ELR (cell line): Measurements from ENCODE around the gene ZFR.
"Not testable (repeated sequence)": the region's sequence is repeated elsewhere in the genome, so short reads cannot be mapped to it uniquely, and the experiment has no call there.

Source experiments
- DNase-seq: peaks from one replicate; pipeline ENCODE4 v3.0.0-alpha.2; 2015; ENCODE audit warnings: low read depth

The ZFR gene

GRCh38 chr5:32357658-32358057, 86.9 kb downstream of the ZFR start:
- no peak for DNase-seq

GRCh38 chr5:32355686-32356085, 88.9 kb downstream of the ZFR start:
- DNase-seq, result no peak

DNA sequence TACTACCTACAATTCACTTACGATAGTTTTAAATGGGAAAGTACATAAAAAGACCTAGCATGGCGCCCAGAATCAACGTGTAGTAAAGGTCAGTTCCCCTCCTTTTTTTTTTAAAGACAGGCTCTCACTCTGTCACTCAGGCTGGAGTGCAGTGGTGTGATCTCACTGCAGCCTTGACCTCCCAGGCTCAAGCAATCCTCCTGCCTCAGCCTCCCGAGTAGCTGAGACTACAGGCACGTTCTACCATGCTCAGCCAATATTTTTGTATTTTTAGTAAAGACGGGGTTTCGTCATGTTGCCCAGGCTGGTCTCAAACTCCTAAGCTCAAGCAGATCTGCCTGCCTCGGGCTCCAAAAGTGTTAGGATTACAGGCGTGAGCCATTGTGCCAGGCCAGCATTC, 91.1 kb downstream of the ZFR start:
- DNase-seq, result no peak

GRCh38 chr5:32352685-32353084, 91.9 kb downstream of the ZFR start:
- DNase-seq, result no peak

- no peak for DNase-seq
Observed at GRCh38 chr5:32346869-32347268, 97.7 kb downstream of the ZFR start.

DNA sequence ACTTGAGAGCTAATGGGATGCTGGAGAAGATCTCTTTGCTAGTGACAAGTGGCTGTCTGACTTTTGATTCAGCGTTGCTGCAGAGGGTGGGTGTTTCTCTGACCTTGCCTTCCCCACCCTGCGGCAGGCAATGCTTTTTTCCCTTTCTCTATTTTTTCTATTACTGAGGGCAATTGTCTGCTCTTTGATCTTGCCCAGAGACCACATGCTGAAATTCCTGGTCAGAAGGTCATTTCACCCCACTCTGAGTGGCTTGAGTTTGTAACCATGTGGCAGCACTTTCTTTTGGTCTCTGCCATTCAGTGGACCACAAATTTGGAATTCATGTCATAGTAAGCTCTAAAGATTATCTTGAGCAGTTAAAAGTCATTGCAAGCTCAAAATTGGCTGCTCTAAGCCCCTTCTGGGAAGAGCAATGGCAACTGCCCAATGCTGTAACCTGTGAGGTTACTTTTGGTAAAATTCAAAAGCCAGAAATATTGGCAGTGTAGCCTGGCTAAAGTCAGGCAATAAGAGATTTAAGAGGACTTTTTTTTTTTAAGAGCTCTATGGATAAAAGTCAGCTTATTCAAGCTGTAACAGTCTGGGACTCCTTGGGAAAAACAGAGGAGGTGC, 101.4 kb downstream of the ZFR start:
- no peak for DNase-seq

- no peak for DNase-seq
Observed at GRCh38 chr5:32342656-32343055, 101.9 kb downstream of the ZFR start.

DNA sequence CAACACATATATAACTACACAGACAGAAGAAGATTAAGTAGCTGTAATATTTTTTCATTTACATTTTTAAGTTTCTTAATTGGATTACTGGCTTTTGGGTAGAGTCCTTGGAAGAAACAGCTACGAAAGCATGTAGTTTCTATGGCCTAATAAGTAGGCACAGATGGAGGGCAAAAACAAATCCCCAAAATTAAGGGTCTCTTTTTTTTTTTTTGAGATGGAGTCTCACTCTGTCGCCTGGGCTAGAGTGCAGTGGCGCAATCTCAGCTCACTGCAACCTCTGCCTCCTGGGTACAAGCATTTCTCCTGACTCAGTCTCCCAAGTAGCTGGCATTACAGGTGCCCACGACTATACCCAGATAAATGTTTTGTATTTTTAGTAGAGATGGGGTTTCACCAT, 104.7 kb downstream of the ZFR start:
- no peak for DNase-seq

- peak; percentile 66 for DNase-seq
Observed at GRCh38 chr5:32339198-32339597, 105.3 kb downstream of the ZFR start.

- peak; percentile 66 for DNase-seq
Observed at GRCh38 chr5:32332966-32333365, 111.6 kb downstream of the ZFR start.

- DNase-seq, result no peak
Observed at GRCh38 chr5:32332361-32332760, 112.2 kb downstream of the ZFR start.

GRCh38 chr5:32331935-32332274, 112.6 kb downstream of the ZFR start:
- no peak for DNase-seq

DNA sequence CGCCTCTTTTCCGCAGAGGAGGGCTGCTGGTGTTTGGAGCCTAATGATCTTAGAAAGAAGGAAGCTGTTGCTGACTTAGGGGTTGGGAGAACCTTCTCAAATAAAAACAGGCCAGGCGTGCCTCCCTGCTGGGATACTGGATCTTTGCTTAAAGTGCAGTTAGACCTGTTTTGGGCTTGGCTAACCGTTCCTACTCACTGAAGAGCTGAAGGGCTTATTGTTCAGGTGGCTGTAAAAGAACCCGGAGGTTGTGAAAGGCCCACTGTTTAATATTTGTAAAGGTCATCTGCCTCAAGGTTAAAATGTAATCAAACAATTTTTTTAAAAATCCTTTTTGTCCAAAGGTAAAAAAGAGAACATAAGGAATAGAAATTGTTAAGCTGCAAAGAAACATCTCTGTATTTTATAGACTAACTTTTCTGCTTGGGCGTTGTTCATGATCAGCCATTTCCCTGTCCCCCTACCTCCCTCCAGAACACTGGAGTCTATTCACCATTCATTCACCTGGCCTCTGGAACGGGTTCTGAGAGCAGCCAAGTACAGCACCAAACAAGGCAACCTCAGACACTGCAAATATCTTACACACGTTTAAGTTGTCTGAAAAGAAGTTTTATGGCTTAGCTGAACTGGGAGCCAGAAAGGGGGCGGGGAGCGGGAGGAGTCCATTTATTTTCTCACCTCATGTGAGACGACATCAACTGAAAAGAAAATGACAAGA, 113.2 kb downstream of the ZFR start:
- no peak for DNase-seq

DNA sequence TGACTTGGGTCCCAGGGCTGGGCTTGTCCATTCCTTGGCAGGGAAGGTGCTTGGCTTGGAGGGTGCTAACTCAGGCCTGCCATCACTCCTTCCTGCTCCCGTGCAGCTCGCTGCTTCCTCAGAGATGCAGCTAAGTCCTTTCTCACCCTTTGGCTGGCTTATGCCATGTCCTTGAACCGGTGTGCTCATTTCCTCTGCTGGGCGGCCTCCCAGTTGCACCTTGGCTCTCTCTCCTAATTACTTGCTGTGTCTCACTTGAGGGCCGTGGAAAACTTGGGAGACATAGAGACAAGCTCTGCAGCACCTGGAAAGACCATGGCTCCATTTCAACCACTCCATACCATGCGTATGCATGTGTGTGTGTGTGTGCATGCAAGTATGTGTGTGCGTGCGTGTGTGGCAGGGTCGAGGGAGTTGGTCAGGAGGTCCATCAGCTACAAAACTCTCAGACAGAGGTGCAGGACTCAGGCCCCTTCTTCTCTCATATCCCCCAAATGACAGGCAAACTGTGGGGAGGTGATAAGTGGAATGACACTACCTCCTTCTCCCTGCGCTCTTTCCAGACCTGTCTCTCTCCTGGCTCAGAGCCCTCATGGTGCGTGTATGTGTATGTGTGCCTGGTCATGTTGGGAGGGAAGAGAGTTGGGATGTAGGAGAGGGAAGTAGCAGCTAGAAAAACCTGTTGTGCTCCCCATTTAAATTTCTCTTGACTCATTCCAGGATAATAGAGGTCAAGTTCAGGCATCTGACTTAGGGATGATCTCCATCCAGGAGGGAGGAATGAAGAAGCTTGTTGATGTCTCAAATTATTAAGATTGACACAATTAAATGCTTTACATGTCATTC, 114.2 kb downstream of the ZFR start:
- DNase-seq, result no peak

DNA sequence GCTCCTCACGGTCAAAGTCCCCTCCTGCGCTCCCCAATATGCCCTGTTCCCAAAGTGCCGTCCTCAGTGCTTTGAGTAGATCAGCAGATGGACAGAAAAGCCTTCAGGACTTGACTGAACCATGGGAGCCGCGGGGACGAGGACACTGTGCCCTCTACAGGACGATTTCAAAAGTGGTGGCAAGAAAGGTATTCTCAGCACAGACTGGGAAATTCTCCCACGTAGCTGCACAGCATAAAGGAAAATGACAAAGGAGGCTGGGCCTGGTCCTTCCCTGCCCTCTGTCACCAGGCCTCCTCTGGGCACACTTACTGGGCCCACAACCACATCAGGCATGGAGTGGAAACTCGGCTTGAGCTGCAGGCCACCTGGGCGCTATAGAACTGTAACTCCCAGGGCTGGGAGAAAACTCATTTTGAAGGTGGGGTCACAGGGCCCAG, 115.1 kb downstream of the ZFR start:
- DNase-seq, result peak; percentile 76

DNA sequence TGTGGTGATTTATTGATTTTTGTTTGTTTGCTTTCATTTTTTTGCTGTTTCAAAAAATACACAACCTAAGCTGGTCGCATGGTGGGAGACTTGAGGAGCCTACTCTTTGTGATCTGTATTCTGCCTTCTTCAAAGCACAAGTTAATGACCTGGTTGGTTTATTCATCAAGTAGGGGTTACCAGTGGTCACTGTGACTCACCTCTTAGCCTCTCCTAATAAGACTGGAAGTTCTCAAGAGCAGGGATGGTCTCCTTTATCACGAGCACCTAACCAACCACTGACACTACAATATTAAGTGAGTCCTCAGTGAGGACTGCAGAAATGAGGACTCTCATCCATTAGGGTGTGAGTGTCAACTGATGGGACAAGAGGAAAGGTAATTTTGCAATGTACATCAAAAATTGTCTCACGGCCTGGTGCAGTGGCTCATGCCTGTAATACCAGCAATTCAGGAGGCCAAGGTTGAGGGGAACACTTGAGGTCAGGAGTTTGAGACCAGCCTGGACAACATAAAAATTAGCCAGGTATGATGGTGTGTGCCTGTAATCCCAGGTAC, 118.2 kb downstream of the ZFR start:
- DNase-seq, result peak; percentile 76

GRCh38 chr5:32325616-32326015, 118.9 kb downstream of the ZFR start:
- DNase-seq, result no peak

DNA sequence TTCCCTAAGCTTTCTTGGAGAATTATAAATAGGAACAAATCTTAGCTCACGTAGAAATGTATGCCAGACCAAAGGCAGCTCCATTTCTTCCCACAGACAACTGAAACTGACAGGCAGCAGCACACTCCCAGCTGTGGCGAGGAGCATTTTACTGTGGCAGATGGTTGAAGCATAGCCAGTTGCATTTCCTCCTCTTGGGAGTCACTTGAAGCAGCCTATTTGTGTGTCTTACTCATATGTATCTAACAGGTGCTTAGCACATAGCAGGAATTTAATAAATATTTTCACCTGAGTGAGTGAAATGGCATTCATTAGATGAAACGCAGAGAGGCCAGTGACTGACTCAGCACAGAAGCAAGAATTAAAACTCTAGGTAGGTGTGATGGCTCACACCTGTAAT, 119.5 kb downstream of the ZFR start:
- DNase-seq, result no peak

DNA sequence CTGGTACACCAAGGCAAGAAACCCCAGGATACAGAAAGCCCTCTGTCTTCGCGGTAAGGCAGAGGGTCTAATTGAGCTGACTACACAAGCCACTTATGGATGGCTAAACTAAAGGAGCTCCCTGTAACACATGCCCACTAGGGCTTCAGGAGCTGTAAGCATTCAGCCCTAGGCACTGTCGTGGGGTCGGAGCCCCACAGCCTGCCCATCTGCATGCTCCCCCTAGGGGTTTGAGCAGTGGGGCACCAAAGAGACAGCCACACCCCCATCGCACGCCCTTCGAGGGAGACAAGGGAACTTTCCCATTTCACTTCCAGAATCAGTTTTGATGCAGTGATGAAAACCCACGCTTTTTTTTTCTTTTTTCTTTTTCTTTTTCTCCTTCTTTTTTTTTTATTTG, 120.8 kb downstream of the ZFR start:
- no peak for DNase-seq

DNA sequence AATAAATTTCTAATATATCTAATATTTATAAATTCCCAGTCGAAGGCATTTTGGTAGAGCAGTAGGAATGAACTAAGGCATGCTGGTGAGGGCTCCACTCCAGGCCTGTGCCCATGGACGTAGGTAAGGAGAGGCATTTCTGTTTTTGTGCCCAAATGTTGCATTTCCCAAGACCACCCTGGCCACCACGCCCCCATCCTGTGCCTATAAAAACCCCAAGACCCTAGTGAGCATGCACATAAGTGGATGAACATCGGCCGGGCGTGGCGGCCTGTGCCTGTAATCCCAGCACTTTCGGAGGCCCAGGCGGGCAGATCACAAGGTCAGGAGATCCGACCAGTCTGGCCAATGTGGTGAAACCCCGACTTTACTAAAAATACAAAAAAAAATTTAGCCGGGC, 121.7 kb downstream of the ZFR start:
- no peak for DNase-seq

DNA sequence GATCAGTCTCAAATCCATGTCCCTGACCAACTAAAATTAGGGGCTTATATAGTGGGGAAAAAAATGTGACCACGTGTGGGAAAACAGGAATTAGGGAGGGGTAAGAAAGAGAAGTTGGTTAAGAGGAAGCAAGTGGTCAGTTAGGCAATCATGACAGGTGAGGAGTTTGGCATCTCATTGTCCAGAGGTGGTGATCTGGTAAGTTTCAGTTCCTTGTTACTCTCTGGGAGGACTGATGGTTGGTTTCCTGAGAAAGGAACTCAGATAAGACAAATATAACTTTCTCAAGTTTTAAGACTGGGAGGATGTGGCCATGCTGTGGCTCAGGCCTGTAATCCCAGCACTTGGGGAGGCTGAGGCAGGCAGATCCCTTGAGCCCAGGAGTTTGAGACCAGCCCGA, 122.8 kb downstream of the ZFR start:
- DNase-seq, result not testable (repeated sequence)

GRCh38 chr5:32320576-32320975, 124.0 kb downstream of the ZFR start:
- no peak for DNase-seq
